ENCODE measurements around the gene IDI2.

GRCh38 chr10:987620-987869, 38.1 kb downstream of the IDI2 start:
- TF ChIP-seq POLR2A (IDR thresholded peaks at IDR 0.05; ENCODE audit: borderline replicate concordance, extremely low read depth, insufficient read depth, insufficient read length), result no peak
- no peak for TF ChIP-seq CTCF (IDR thresholded peaks at IDR 0.05 in 2 of 3, conservative IDR thresholded peaks at IDR 0.05 in 1 of 3; ENCODE audit: borderline replicate concordance in 1 of 3, insufficient read depth in 1 of 3, low read depth in 2 of 3, low read length in 2 of 3)
- TF ChIP-seq EZH2 (IDR thresholded peaks at IDR 0.05), result no peak
- TF ChIP-seq EZH2phosphoT487 (IDR thresholded peaks at IDR 0.05; ENCODE audit: borderline replicate concordance), result no peak
- TF ChIP-seq POLR2AphosphoS5 (IDR thresholded peaks at IDR 0.05; ENCODE audit: low read depth, low read length), result no peak
- TF ChIP-seq MAX (IDR thresholded peaks at IDR 0.05), result no peak
- TF ChIP-seq CEBPB (IDR thresholded peaks at IDR 0.05; ENCODE audit: low read depth), result no peak
- TF ChIP-seq EGR1 (IDR thresholded peaks at IDR 0.05; ENCODE audit: low read depth), result no peak
- TF ChIP-seq ELF1 (IDR thresholded peaks at IDR 0.05; ENCODE audit: borderline replicate concordance, low read depth), result no peak
- TF ChIP-seq JUND (IDR thresholded peaks at IDR 0.05), result no peak
- no peak for TF ChIP-seq SRF (IDR thresholded peaks at IDR 0.05; ENCODE audit: low read depth)
